Activated T-cell treated with anti-CD3 and anti-CD28 coated beads for 48 hours (primary cell): ENCODE data around the gene RNF157.
A peak's percentile ranks its signal among the peaks of the same experiment; 100 is the strongest.
"Not testable (repeated sequence)": the region's sequence is repeated elsewhere in the genome, so short reads cannot be mapped to it uniquely, and the experiment has no call there.

Experiments used
- DNase-seq: peaks from one replicate; pipeline ENCODE4 v3.0.0-alpha.2; 2020; ENCODE audit warnings: low read depth

RNF157 gene

GRCh38 chr17:76189247-76189646, 51.0 kb downstream of the RNF157 start:
- no peak for DNase-seq

GRCh38 chr17:76188213-76189016, 51.9 kb downstream of the RNF157 start:
- DNase-seq = no peak

GRCh38 chr17:76186774-76187173, 53.5 kb downstream of the RNF157 start:
- not testable (repeated sequence) for DNase-seq

GRCh38 chr17:76184290-76184689, 56.0 kb downstream of the RNF157 start:
- DNase-seq = no peak

GRCh38 chr17:76182016-76182764, 58.1 kb downstream of the RNF157 start:
- peak; percentile 93 for DNase-seq

GRCh38 chr17:76179496-76180467, 60.5 kb downstream of the RNF157 start:
- DNase-seq = no peak

GRCh38 chr17:76178124-76178523, 62.2 kb downstream of the RNF157 start:
- DNase-seq = no peak

- no peak for DNase-seq
Observed at GRCh38 chr17:76176701-76177574, 63.4 kb downstream of the RNF157 start.

GRCh38 chr17:76174037-76174436, 66.3 kb downstream of the RNF157 start:
- DNase-seq = no peak

- DNase-seq = no peak
Observed at GRCh38 chr17:76173474-76173873, 66.8 kb downstream of the RNF157 start.

- DNase-seq = no peak
Observed at GRCh38 chr17:76171706-76172105, 68.6 kb downstream of the RNF157 start.

- DNase-seq = no peak
Observed at GRCh38 chr17:76170114-76170513, 70.2 kb downstream of the RNF157 start.

- no peak for DNase-seq
Observed at GRCh38 chr17:76166906-76167305, 73.4 kb downstream of the RNF157 start.

GRCh38 chr17:76166168-76166567, 74.1 kb downstream of the RNF157 start:
- DNase-seq = no peak

GRCh38 chr17:76164331-76164730, 76.0 kb downstream of the RNF157 start:
- DNase-seq = no peak

GRCh38 chr17:76163919-76164318, 76.4 kb downstream of the RNF157 start:
- DNase-seq = no peak

- no peak for DNase-seq
Observed at GRCh38 chr17:76161619-76162266, 78.5 kb downstream of the RNF157 start.

GRCh38 chr17:76160896-76161528, 79.3 kb downstream of the RNF157 start:
- DNase-seq = no peak

- no peak for DNase-seq
Observed at GRCh38 chr17:76159157-76159556, 81.1 kb downstream of the RNF157 start.

- DNase-seq = no peak
Observed at GRCh38 chr17:76157759-76158158, 82.5 kb downstream of the RNF157 start.
